Activated naive CD8-positive, alpha-beta T cell treated with anti-CD3 and anti-CD28 coated beads for 36 hours (primary cell): Measurements from ENCODE around the gene MINDY3. TPM values are rescaled to one million over a fixed set of nuclear protein-coding genes. Genes with fewer than 3 reads are reported as not detected.
A peak's percentile ranks its signal among the peaks of the same experiment; 100 is the strongest.

ENCODE experiments used
- DNase-seq: peaks from one replicate; pipeline ENCODE4 v3.0.0; 2021
- H3K27ac Mint-ChIP-seq: one replicate; pipeline ENCODE4 v1.8.0; 2022; ENCODE audit warnings: mild to moderate bottlenecking, moderate library complexity, mixed read lengths
- H3K27me3 Mint-ChIP-seq: one replicate; pipeline ENCODE4 v1.8.0; 2022; ENCODE audit warnings: mild to moderate bottlenecking, mixed read lengths
- H3K36me3 Mint-ChIP-seq: one replicate; pipeline ENCODE4 v1.8.0; 2021; ENCODE audit warnings: mild to moderate bottlenecking, mixed read lengths
- H3K4me1 Mint-ChIP-seq: one replicate; pipeline ENCODE4 v1.8.0; 2021; ENCODE audit warnings: mixed read lengths
- H3K4me3 Mint-ChIP-seq: one replicate; pipeline ENCODE4 v1.8.0; 2022; ENCODE audit warnings: mild to moderate bottlenecking, moderate library complexity, mixed read lengths
- H3K9me3 Mint-ChIP-seq: one replicate; pipeline ENCODE4 v1.8.0; 2022; ENCODE audit warnings: mixed read lengths
- total RNA-seq, 2 experiments: library from RNA; stranded (reverse); gene quantifications; one replicate each; pipeline ENCODE4 v1.2.3, GENCODE V29; 2021

MINDY3 gene
- total RNA-seq, 2 experiments from 2014 or later, result 17.7 to 18.0 TPM

DNA sequence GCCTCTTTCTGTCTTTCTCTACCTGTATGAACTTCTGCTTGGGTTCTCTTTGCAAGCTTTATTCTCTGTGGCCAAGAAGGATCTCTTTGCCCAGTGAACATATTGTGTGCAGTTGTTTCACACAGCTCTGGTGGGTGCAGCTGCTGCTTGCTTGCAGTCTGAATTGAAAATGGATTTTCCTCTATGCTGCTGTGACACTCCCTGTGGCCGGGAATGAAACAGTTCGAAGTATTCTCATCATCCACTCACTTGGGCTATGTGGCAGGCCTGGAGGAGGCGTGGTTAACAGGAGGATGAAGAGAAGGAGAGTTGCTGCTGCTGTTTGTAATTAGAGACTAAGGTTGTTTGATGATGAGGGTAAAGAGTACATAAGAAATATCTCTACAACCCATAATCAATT is 112.2 kb downstream of the MINDY3 start:
- no peaks in the 10 kb centered on the region for H3K36me3 Mint-ChIP-seq
- no peaks in the 10 kb centered on the region for H3K9me3 Mint-ChIP-seq
- no peak overlapping the region for H3K27ac Mint-ChIP-seq
- no peaks in the 10 kb centered on the region for H3K4me1 Mint-ChIP-seq
- no peak for DNase-seq
- H3K27me3 Mint-ChIP-seq, result peaks cover 19% of the 10 kb centered on the region
- no peak overlapping the region for H3K4me3 Mint-ChIP-seq

DNA sequence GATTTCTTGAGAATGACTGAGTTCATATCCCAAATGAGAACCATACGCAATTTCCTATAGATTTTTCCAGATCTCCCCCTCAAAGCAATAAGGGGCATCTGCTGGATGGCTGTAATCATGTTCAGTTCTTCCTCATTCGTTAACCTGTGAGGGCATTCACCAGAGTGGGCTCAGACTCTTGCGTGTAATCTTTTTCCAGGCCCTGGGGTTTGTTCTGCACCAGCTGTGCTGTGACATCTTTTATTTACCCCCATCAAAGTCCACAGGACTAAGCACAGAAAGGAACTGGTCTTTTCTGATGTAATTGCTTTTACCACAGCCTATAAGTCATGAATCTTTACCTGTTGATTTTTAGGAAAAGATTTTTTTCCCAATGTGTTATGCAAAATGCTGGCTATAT is 112.7 kb downstream of the MINDY3 start:
- Mint-ChIP-seq H3K36me3 (no peaks in the 10 kb centered on the region), H3K27ac (no peak overlapping the region), H3K27me3 (peaks cover 14% of the 10 kb centered on the region), H3K4me3 (no peak overlapping the region), H3K9me3 (no peaks in the 10 kb centered on the region), H3K4me1 (no peaks in the 10 kb centered on the region)
- DNase-seq, result no peak

DNA sequence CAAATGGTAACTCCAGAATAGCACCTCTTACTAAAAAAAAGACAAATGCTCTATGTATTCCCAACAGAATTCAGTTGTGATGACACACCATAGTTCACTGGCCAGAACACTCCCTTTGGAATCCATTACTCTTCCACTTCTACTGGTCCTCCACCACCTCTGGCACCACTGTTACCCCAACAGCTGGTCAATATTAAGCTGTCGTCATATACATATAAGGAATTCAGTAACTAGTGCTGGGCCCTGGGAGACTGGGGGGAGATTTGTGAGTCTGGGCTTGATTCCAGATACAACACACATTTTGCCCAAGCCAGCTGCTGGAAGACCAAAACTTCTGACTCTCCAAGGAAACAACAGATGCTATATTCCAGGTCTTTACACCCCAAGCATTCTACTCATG is 114.6 kb downstream of the MINDY3 start:
- no peaks in the 10 kb centered on the region for H3K4me1 Mint-ChIP-seq
- no peaks in the 10 kb centered on the region for H3K9me3 Mint-ChIP-seq
- no peaks in the 10 kb centered on the region for H3K36me3 Mint-ChIP-seq
- no peak for DNase-seq
- H3K27ac Mint-ChIP-seq, result no peak overlapping the region
- peaks cover 3% of the 10 kb centered on the region for H3K27me3 Mint-ChIP-seq
- H3K4me3 Mint-ChIP-seq, result no peak overlapping the region

DNA sequence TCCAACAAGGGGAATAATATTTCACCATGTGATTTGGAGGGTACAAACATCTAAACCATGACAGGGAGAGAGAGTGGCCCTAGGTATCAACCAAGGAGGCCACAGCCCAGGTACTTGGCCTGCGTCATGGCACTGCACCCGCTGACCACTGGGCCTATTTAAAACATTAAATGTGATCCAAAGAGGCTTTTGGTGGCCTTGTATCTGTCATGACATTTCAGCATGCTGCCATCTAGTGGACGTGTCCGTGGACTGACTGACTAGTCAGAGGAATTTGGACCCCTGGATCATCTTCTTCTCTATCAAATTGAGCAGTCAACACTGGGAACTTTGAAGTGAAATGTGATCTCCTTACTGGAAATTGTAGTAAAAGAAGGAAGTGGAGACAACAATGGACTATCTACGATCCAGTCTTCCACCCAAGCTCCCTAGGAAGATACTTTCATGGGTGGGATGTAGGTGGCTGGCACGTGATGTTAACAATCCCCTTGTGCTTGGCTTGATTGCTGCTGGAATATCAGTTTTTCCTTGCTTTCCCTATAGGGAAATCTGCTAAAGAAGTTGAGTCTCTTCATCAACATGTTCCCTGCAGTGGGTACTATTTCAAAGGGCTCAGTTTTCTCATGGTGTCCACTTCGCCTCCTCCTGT is 116.0 kb downstream of the MINDY3 start:
- DNase-seq, result peak; percentile 19
- H3K36me3 Mint-ChIP-seq, result no peaks in the 10 kb centered on the region
- H3K4me3 Mint-ChIP-seq, result no peak overlapping the region

DNA sequence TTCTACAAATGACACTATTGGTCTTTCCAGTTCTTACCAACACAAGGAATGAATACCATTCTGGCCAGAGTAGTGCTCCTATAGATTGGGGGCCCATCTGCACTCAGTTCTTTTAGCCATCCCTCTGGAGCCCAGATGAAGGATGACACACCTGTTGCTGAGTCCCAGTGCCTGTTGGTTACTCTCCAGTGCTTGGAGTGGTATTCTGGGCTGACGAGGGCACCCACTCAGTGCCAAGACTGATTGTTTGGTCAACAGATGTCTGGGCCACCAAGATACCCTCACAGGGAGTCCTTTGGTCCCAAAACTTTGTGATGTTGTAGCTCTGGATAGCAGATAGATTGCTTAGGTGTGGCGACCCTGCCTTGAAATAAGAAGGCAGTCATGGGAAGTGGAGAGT is 116.9 kb downstream of the MINDY3 start:
- H3K27ac Mint-ChIP-seq, result no peak overlapping the region
- no peaks in the 10 kb centered on the region for H3K4me1 Mint-ChIP-seq
- DNase-seq, result no peak

More for the DNA sequence above, 116.0 kb downstream of the MINDY3 start:
- Mint-ChIP-seq H3K4me1 (no peaks in the 10 kb centered on the region), H3K9me3 (no peaks in the 10 kb centered on the region), H3K27me3 (no peaks in the 10 kb centered on the region), H3K27ac (no peak overlapping the region)

DNA sequence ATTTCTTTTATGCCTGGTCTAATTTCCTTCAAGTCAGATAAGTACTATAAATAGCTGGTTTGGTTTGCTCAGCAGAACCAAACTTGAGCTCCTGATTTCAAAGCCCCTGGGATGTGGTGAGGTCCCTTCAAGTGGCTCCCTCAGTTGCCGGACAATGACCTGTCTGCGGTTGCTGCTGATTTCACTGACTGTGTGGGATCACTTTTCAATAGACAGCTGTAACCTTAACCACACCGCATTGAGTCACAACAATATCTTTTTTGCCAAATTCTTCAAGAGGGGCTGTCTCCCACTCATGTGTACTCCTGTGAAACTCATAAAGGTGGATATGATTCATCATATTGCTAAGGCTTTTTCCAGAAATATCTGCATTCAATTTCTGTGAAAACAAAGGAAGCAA is 117.5 kb downstream of the MINDY3 start:
- Mint-ChIP-seq H3K36me3 (no peaks in the 10 kb centered on the region), H3K27ac (no peak overlapping the region), H3K4me1 (no peaks in the 10 kb centered on the region), H3K27me3 (no peaks in the 10 kb centered on the region), H3K4me3 (no peak overlapping the region), H3K9me3 (no peaks in the 10 kb centered on the region)
- DNase-seq, result no peak

More for the DNA sequence above, 116.9 kb downstream of the MINDY3 start:
- no peaks in the 10 kb centered on the region for H3K27me3 Mint-ChIP-seq
- no peak overlapping the region for H3K4me3 Mint-ChIP-seq
- H3K36me3 Mint-ChIP-seq, result no peaks in the 10 kb centered on the region
- no peaks in the 10 kb centered on the region for H3K9me3 Mint-ChIP-seq

DNA sequence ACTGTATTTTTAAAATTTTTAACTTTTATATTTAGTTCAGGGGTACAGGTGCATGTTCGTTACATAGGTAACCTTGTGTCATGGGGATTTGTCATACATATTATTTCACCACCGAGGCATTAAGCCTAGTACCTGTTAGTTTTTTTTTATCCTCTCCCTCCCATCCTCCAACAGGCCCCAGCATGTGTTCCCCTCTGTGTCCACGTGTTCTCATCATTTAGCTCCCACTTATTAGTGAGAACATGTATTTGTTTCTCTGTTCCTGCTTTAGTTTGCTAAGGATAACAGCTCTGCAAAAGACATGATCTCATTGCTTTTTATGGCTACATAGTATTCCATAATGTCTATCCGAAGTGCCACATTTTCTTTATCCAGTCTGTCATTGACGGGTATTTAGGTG is 118.2 kb downstream of the MINDY3 start:
- Mint-ChIP-seq H3K4me1 (no peaks in the 10 kb centered on the region), H3K27ac (no peak overlapping the region), H3K27me3 (peaks cover 3% of the 10 kb centered on the region), H3K9me3 (no peaks in the 10 kb centered on the region), H3K4me3 (no peak overlapping the region), H3K36me3 (no peaks in the 10 kb centered on the region)
- DNase-seq, result no peak

DNA sequence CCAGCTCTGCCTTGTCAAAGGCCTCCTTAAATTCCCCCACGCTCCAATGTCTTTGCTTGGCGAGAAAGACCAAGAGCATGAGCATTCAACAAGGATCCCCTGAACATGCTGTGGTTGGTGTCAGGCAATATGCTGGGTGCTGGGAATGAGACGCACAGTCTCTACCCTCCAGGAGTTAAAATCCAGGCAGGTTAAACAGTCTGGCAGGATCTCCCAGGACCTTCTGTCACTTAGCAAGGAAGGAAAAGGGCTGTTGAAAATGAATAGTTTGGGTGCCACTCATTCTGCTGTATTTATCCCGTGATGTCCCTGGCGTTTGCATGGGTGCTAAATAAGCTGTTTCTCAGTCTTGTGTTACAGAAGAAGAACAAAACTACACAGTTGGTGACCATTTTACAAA is 118.7 kb downstream of the MINDY3 start:
- H3K4me3 Mint-ChIP-seq, result no peak overlapping the region
- no peaks in the 10 kb centered on the region for H3K9me3 Mint-ChIP-seq
- no peak for DNase-seq
- no peaks in the 10 kb centered on the region for H3K36me3 Mint-ChIP-seq
- H3K27ac Mint-ChIP-seq, result no peak overlapping the region
- H3K4me1 Mint-ChIP-seq, result no peaks in the 10 kb centered on the region
- peaks cover 3% of the 10 kb centered on the region for H3K27me3 Mint-ChIP-seq

DNA sequence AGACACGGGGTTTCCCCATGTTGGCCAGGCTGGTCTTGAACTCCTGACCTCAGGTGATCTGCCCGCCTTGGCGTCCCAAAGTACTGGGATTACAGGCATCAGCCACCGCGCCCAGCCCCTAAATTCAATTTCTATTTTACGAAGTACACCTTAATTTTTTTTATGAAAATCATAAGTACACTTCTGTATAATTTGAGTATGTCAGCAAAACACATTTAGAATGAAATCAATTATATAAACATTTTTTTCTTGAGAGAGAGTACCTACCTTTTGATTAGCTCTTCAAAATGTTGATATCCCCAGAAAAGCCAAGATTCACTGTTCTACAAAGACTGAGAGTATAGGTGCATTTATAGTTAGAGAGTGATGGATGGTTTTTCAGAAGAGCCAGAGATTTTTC is 120.0 kb downstream of the MINDY3 start:
- H3K4me3 Mint-ChIP-seq, result no peak overlapping the region
- H3K27ac Mint-ChIP-seq, result no peak overlapping the region
- no peaks in the 10 kb centered on the region for H3K4me1 Mint-ChIP-seq
- no peaks in the 10 kb centered on the region for H3K9me3 Mint-ChIP-seq
- H3K36me3 Mint-ChIP-seq, result no peaks in the 10 kb centered on the region
- DNase-seq, result no peak
- H3K27me3 Mint-ChIP-seq, result peaks cover 10% of the 10 kb centered on the region

DNA sequence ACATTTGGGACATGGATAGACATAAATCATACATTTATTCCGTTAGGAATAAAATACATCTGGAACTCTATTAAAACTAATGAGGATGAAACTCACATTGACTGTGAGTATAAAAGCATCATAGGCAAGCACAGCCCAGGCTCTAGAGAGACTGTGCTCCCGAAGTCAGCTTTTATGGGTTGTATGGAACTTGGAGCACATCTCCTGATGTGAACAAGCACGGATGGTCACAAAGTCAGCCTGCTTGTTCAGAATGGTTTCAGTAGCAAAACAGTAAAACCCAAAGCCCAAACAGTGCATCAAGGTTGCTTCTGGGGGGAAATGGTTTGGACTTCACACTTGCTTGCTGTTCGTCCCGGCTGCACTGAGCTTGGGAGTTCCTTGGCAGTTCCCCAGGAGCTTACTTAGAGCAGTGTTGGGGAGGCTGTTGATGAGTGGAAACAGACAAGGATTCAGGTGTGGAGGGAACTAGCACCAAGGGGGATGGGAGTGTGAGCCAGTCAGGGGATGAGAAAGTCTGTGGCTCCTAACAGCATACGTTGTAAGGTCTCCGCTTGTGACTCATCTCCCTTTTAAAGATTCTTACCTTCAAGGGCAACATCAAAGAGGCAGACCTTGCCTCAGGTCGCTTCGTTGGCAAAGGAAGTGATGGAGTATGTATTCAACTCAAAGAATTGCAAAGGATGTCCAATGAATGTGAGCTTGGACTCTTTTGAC is 120.9 kb downstream of the MINDY3 start:
- H3K27ac Mint-ChIP-seq, result no peak overlapping the region
- peaks cover 13% of the 10 kb centered on the region for H3K27me3 Mint-ChIP-seq
- no peaks in the 10 kb centered on the region for H3K9me3 Mint-ChIP-seq
- no peak overlapping the region for H3K4me3 Mint-ChIP-seq
- no peaks in the 10 kb centered on the region for H3K36me3 Mint-ChIP-seq
- no peaks in the 10 kb centered on the region for H3K4me1 Mint-ChIP-seq
- no peak for DNase-seq

DNA sequence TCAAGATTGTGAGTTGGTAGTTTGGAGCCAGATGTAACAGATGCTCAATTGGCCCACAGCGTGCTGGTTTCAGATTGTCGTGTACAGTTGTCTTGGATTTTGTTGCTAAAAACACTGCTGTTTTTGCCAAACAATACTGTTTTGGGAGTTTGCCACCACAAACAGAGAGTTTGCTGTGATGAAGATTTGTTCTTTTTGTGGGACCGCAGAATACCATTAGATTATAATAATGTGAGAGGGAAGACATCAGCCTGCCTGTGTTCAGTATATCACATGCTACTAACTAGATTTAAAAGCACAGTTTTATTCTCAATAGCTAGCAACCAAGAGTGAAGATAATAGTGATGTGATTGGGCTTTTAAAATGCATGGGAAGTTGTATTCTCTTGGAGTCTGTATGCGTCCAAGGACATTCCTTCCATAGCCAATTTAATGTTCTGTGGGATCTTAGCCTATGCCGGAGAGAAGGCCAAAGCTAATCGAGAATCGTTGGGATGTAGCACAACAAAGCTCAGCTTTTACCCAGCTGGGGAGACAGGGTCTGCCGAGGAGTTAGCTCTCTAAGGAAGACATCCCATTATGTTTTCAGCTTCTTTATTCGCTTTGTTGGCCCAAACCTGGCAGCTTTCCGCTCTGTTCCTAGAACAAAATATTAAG is 121.9 kb downstream of the MINDY3 start:
- H3K27me3 Mint-ChIP-seq, result peaks cover 13% of the 10 kb centered on the region

DNA sequence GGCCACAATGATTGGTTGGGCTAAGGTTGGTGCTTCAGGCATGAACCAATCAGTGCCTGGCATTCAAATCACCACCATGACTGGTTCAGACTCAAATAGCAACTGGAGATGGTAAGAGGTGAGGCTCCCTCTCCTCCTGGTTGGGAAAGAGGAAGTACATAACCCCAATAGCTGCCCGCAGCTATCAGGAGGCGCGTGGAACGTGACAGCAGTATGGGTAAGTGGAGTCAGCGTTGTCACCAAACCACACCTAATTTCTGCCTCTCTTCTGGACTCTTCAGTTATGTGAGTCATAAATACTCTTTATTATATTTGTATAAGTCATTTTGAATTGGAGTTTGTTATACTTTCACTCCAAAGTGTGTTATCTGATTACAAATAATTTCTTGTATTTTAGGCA is 122.7 kb downstream of the MINDY3 start:
- DNase-seq, result no peak
- H3K36me3 Mint-ChIP-seq, result no peaks in the 10 kb centered on the region
- H3K4me1 Mint-ChIP-seq, result no peaks in the 10 kb centered on the region
- H3K9me3 Mint-ChIP-seq, result no peaks in the 10 kb centered on the region
- H3K27ac Mint-ChIP-seq, result no peak overlapping the region
- H3K27me3 Mint-ChIP-seq, result peaks cover 13% of the 10 kb centered on the region
- no peak overlapping the region for H3K4me3 Mint-ChIP-seq

More for the DNA sequence above, 121.9 kb downstream of the MINDY3 start:
- Mint-ChIP-seq H3K27ac (no peak overlapping the region), H3K36me3 (no peaks in the 10 kb centered on the region), H3K4me1 (no peaks in the 10 kb centered on the region), H3K4me3 (no peak overlapping the region), H3K9me3 (no peaks in the 10 kb centered on the region)
- DNase-seq, result no peak

DNA sequence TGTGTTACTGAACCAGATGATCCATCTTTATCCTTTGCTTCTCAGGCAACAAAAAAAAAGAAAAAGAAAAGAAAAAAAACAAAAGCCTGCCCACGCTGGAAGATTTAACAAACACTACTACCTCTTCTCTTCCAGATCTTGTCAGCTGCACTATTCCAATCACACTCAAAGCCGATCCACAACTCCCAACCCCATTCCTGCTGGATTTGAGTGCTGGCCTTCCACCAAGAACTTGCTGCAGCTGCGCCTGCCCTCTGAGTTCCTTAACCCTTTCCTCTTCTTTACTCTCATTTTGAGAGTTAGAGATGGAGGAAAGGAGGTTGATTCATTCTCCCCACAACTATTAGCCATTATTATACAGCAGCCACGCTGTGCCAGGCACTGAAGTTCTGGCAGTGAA is 124.5 kb downstream of the MINDY3 start:
- Mint-ChIP-seq H3K4me1 (no peaks in the 10 kb centered on the region), H3K36me3 (no peaks in the 10 kb centered on the region), H3K27me3 (peaks cover 19% of the 10 kb centered on the region), H3K4me3 (no peak overlapping the region), H3K9me3 (peaks cover 4% of the 10 kb centered on the region), H3K27ac (no peak overlapping the region)
- no peak for DNase-seq

DNA sequence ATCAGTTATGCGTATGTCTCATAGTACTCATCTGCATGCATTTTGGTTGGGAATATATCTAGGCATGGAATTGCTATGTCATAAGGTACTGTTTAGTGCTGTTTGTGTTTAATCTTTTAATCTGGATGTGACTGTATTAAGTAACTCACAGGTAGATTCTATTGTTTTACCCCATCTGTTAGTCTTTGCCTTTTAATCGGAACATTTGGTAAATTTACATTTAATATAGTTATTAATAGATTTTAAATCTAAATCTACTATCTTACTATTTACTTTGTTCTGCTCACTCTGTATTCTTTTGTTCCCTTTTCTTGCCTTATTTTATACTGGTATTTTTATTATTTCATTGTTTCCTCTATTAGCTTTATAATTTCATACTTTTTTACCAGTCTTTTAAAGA is 130.0 kb downstream of the MINDY3 start:
- H3K9me3 Mint-ChIP-seq, result peaks cover 10% of the 10 kb centered on the region

DNA sequence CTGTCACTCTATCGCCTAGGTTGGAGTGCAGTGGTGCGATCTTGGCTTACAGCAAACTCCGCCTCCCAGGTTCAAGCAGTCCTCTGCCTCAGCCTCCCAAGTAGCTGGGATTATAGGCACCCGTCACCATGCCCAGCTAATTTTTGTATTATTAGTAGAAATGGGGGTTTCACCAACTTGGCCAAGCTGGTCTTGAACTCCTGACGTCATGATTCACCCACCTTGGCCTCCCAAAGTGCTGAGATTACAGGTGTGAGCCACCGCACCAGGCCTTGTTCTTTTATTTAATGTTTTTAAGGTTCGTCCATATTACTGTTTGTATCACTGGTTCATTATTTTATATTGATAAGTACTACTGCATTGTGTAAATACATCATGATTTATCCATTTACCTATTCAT is 130.4 kb downstream of the MINDY3 start:
- H3K4me1 Mint-ChIP-seq, result no peaks in the 10 kb centered on the region
- H3K27ac Mint-ChIP-seq, result no peak overlapping the region
- peaks cover 10% of the 10 kb centered on the region for H3K9me3 Mint-ChIP-seq
- peaks cover 9% of the 10 kb centered on the region for H3K27me3 Mint-ChIP-seq
- no peak for DNase-seq
- H3K36me3 Mint-ChIP-seq, result no peaks in the 10 kb centered on the region
- no peak overlapping the region for H3K4me3 Mint-ChIP-seq

More for the DNA sequence above, 130.0 kb downstream of the MINDY3 start:
- Mint-ChIP-seq H3K4me1 (no peaks in the 10 kb centered on the region), H3K27ac (no peak overlapping the region), H3K36me3 (no peaks in the 10 kb centered on the region), H3K27me3 (peaks cover 9% of the 10 kb centered on the region), H3K4me3 (no peak overlapping the region)
- no peak for DNase-seq
